ENCODE results near the gene NPBWR2.
A peak's percentile ranks its signal among the peaks of the same experiment; 100 is the strongest.

Gene NPBWR2

GRCh38 chr20:64072498-64073063, 34.8 kb downstream of the NPBWR2 start:
- peaks cover 14% of the 10 kb centered on the region for H3K4me1 Mint-ChIP-seq
- ATAC-seq (replicated peaks; ENCODE audit: extremely low read depth, poor library complexity, severe bottlenecking) (no peak), DNase-seq (ENCODE audit: low spot score in 2 of 2) (no peak)
- no peaks in the 10 kb centered on the region for H3K27me3 Mint-ChIP-seq
- H3K4me3 Mint-ChIP-seq, result no peak overlapping the region
- H3K27ac Mint-ChIP-seq (ENCODE audit: low read depth), result peak overlapping the region; percentile 25
- peaks cover 15% of the 10 kb centered on the region for H3K36me3 Mint-ChIP-seq (ENCODE audit: insufficient read depth)
- H3K9me3 Mint-ChIP-seq, result no peaks in the 10 kb centered on the region

DNA sequence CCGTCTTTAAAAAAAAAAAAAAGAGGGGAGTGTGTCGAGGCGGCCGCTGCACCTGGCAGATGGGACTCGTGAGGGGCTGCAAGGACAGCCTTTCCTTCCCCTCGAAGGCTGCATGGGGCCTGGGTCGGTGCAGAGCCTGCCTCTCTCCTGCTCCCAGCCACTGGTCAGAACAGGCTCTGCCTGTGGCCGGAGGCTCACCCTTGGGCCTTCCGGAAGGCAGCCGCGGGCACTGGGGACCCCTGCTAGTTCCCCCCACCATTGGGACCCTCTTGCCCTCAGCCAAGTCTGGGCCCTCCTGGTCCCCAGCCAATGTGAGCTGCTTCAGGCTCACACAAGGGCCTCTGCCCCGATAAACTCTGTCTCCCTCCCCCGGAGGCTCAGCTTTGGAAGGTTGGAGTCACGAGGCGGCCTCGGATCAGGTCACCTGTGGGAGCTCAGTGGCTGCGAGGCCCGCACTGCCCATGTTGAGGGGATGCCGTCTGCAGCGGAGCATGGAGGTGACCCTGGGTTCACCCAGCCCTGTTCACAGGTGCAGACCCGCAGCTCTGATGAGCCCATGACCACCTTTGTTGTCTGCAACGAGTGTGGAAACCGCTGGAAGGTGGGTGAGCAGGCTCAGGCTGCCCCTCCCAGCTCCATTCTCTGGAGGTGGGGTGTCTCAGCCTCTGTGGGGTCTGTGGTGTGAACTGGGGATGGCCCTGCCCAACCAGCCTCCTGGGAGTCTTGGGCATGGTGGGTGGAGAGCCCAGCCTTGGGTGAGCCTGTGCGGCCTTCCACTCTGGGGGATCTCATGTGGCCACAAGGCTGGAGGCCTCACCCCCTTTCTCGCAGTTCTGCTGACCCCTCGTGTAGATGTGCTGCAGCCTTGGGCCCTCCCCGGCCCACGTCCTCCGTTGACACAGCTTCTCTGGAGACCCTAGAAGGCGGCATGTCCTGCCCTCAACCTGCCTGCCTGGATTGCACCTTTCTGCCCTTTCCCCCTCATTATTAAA, 35.7 kb downstream of the NPBWR2 start:
- ATAC-seq (replicated peaks; ENCODE audit: extremely low read depth, poor library complexity, severe bottlenecking), result no peak
- Mint-ChIP-seq H3K4me3 (no peak overlapping the region), H3K27me3 (no peaks in the 10 kb centered on the region), H3K27ac (ENCODE audit: low read depth) (peak overlapping the region; percentile 25), H3K36me3 (ENCODE audit: insufficient read depth) (peaks cover 12% of the 10 kb centered on the region), H3K4me1 (peaks cover 14% of the 10 kb centered on the region), H3K9me3 (no peaks in the 10 kb centered on the region)
- no peak for DNase-seq (ENCODE audit: low spot score in 2 of 2)

- no peak overlapping the region for H3K27ac Mint-ChIP-seq (ENCODE audit: low read depth)
- ATAC-seq (replicated peaks; ENCODE audit: extremely low read depth, poor library complexity, severe bottlenecking) (no peak), DNase-seq (ENCODE audit: low spot score in 2 of 2) (no peak)
- H3K36me3 Mint-ChIP-seq (ENCODE audit: insufficient read depth), result peaks cover 14% of the 10 kb centered on the region
- H3K4me3 Mint-ChIP-seq, result no peak overlapping the region
- no peaks in the 10 kb centered on the region for H3K9me3 Mint-ChIP-seq
- H3K4me1 Mint-ChIP-seq, result peaks cover 19% of the 10 kb centered on the region
- no peaks in the 10 kb centered on the region for H3K27me3 Mint-ChIP-seq
Observed at GRCh38 chr20:64070244-64070993, 36.9 kb downstream of the NPBWR2 start.

- Mint-ChIP-seq H3K27ac (ENCODE audit: low read depth) (no peak overlapping the region), H3K27me3 (no peaks in the 10 kb centered on the region), H3K36me3 (ENCODE audit: insufficient read depth) (peaks cover 14% of the 10 kb centered on the region), H3K4me3 (no peak overlapping the region), H3K4me1 (peaks cover 25% of the 10 kb centered on the region), H3K9me3 (no peaks in the 10 kb centered on the region)
- ATAC-seq (replicated peaks; ENCODE audit: extremely low read depth, poor library complexity, severe bottlenecking), result no peak
- no peak for DNase-seq (ENCODE audit: low spot score in 2 of 2)
Observed at GRCh38 chr20:64069614-64070243, 37.6 kb downstream of the NPBWR2 start.

GRCh38 chr20:64069209-64069613, 38.2 kb downstream of the NPBWR2 start:
- peaks cover 11% of the 10 kb centered on the region for H3K36me3 Mint-ChIP-seq (ENCODE audit: insufficient read depth)
- no peak for ATAC-seq (replicated peaks; ENCODE audit: extremely low read depth, poor library complexity, severe bottlenecking)
- H3K4me3 Mint-ChIP-seq, result no peak overlapping the region
- no peak for DNase-seq (ENCODE audit: low spot score in 2 of 2)
- H3K27ac Mint-ChIP-seq (ENCODE audit: low read depth), result no peak overlapping the region
- no peaks in the 10 kb centered on the region for H3K9me3 Mint-ChIP-seq
- H3K4me1 Mint-ChIP-seq, result peaks cover 25% of the 10 kb centered on the region
- no peaks in the 10 kb centered on the region for H3K27me3 Mint-ChIP-seq

DNA sequence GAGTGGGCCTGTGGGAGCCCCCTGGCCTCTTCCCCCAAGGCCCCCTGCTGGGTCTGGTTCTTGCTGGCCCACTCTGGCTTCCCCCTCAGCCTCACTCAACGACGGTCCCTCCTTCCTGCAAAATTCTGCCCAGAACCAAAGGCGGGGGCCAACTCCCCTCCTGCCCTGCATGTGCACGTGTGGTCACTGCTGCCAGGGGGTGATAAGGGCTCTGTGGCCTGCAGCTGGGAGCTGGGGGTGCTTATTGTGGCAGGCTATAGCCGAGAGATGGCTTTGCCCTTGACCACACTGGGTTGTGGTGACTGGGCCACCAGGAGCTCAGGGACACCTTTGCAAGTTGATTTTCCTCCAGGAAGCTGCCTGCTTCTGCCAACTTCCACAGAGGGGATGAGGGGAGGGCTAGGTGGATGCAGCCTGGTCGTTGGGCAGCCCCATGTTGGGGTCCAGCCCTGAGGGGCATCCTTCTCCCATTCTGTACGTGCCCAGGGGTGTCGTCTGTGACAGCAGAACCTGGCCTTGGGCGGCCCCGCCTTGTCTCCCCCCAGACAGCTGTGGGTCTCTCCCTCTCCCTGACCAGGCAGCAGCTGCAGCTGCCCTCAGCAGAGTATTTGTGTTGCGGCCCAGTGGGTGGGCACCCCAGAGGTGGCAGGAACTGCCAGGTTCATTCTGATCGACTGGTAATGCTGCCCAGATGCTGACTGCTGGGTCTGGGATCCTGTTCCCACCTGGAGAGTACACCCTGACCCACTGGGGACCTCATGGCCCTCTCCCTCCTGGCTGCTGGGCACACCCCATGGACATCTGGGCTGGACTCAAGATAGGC, 38.8 kb downstream of the NPBWR2 start:
- Mint-ChIP-seq H3K4me1 (peaks cover 31% of the 10 kb centered on the region), H3K27me3 (no peaks in the 10 kb centered on the region)
- DNase-seq (ENCODE audit: low spot score in 2 of 2), result no peak

GRCh38 chr20:64067733-64068307, 39.5 kb downstream of the NPBWR2 start:
- Mint-ChIP-seq H3K4me3 (no peak overlapping the region), H3K36me3 (ENCODE audit: insufficient read depth) (peaks cover 10% of the 10 kb centered on the region), H3K9me3 (no peaks in the 10 kb centered on the region), H3K27ac (ENCODE audit: low read depth) (no peak overlapping the region), H3K4me1 (peaks cover 32% of the 10 kb centered on the region), H3K27me3 (no peaks in the 10 kb centered on the region)
- no peak for DNase-seq (ENCODE audit: low spot score in 2 of 2)
- ATAC-seq (replicated peaks; ENCODE audit: extremely low read depth, poor library complexity, severe bottlenecking), result no peak

More for the DNA sequence above, 38.8 kb downstream of the NPBWR2 start:
- no peak overlapping the region for H3K27ac Mint-ChIP-seq (ENCODE audit: low read depth)
- ATAC-seq (replicated peaks; ENCODE audit: extremely low read depth, poor library complexity, severe bottlenecking), result no peak
- no peaks in the 10 kb centered on the region for H3K9me3 Mint-ChIP-seq
- no peak overlapping the region for H3K4me3 Mint-ChIP-seq
- H3K36me3 Mint-ChIP-seq (ENCODE audit: insufficient read depth), result peaks cover 10% of the 10 kb centered on the region

DNA sequence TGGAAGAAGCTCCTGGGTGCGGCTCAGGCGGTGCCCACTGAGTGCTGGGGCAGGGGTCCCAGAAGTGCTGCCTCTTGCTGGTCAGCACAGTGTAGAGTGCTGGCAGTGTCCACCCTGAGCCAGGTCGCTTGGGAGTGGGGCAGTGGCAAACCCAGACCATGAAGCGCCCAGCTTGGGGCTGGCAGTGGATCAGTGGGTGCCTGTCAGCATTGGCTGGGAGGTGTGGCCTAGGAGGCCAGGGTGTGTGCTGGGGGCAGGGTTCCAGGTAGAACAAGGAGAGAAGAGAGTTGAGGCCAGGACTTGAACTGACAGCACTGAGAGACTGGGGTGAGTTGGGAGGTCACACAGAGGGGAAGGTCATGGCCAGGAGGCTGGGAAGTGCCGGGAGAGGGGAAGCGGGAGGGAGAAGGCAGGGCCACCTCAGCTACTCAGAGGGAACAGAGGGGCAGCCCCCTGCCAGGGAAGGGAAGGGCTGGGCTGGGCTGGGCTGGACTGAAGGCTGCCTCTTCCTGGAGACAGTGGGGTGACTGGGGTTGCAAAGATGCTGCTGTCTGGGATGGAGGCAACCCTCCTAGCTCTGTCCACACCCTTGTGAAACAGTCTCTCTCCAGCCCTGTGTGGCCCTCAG, 40.2 kb downstream of the NPBWR2 start:
- Mint-ChIP-seq H3K36me3 (ENCODE audit: insufficient read depth) (peaks cover 11% of the 10 kb centered on the region), H3K4me1 (peaks cover 32% of the 10 kb centered on the region), H3K27ac (ENCODE audit: low read depth) (no peak overlapping the region), H3K9me3 (no peaks in the 10 kb centered on the region), H3K27me3 (no peaks in the 10 kb centered on the region), H3K4me3 (no peak overlapping the region)
- ATAC-seq (replicated peaks; ENCODE audit: extremely low read depth, poor library complexity, severe bottlenecking) (no peak), DNase-seq (ENCODE audit: low spot score in 2 of 2) (no peak)

DNA sequence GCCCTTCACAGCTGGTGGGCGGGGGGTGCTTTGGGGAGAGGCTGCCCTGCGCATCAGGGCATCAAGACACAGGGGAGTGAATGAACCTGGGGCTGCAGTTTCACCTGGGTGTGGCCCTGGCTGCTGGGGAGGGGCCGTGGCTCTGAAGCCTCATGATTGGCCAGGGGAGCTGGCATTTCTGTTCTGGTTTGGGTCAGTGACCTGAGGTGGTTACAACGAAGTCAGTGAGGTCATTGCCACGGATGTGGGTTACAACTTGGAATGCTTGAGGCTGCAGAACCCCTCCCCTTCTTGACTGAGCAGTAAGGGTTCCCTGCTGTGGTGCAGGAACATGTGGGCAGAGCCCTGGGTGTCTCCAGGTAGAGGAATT, 41.4 kb downstream of the NPBWR2 start:
- Mint-ChIP-seq H3K36me3 (ENCODE audit: insufficient read depth) (peaks cover 11% of the 10 kb centered on the region), H3K4me3 (peak overlapping the region; percentile 45), H3K27me3 (no peaks in the 10 kb centered on the region), H3K27ac (ENCODE audit: low read depth) (peak overlapping the region; percentile 51), H3K9me3 (no peaks in the 10 kb centered on the region), H3K4me1 (peaks cover 32% of the 10 kb centered on the region)
- peak; percentile 57 for ATAC-seq (replicated peaks; ENCODE audit: extremely low read depth, poor library complexity, severe bottlenecking)
- peak; percentile 36 to 51 for DNase-seq (ENCODE audit: low spot score in 2 of 2)

GRCh38 chr20:64065062-64065973, 42.0 kb downstream of the NPBWR2 start:
- peak overlapping the region; percentile 45 for H3K4me3 Mint-ChIP-seq
- no peaks in the 10 kb centered on the region for H3K27me3 Mint-ChIP-seq
- ATAC-seq (replicated peaks; ENCODE audit: extremely low read depth, poor library complexity, severe bottlenecking), result no peak
- H3K36me3 Mint-ChIP-seq (ENCODE audit: insufficient read depth), result peaks cover 11% of the 10 kb centered on the region
- peak overlapping the region; percentile 51 for H3K27ac Mint-ChIP-seq (ENCODE audit: low read depth)
- no peaks in the 10 kb centered on the region for H3K9me3 Mint-ChIP-seq
- peaks cover 32% of the 10 kb centered on the region for H3K4me1 Mint-ChIP-seq
- DNase-seq (ENCODE audit: low spot score in 2 of 2), result no peak
